GM15510 (cell line): ENCODE measurements around the gene SYTL2.

Experiments used
- POLR2A ChIP-seq: IDR thresholded peaks from 3 replicates; pipeline ENCODE4 v1.6.1; 2011; ENCODE audit warnings: borderline replicate concordance; ENCODE audit not compliant: insufficient read length; ENCODE audit errors: extremely low read depth

The SYTL2 gene

GRCh38 chr11:85710917-85711316, 100.0 kb downstream of the SYTL2 start:
- TF ChIP-seq POLR2A, result no peak

GRCh38 chr11:85709941-85710702, 100.8 kb downstream of the SYTL2 start:
- no peak for TF ChIP-seq POLR2A

- TF ChIP-seq POLR2A, result no peak
Observed at GRCh38 chr11:85705800-85706199, 105.1 kb downstream of the SYTL2 start.

- TF ChIP-seq POLR2A, result no peak
Observed at GRCh38 chr11:85704967-85705366, 106.0 kb downstream of the SYTL2 start.

- TF ChIP-seq POLR2A, result no peak
Observed at GRCh38 chr11:85699957-85700741, 110.8 kb downstream of the SYTL2 start.

- TF ChIP-seq POLR2A, result no peak
Observed at GRCh38 chr11:85698195-85698594, 112.7 kb downstream of the SYTL2 start.

GRCh38 chr11:85697747-85698146, 113.2 kb downstream of the SYTL2 start:
- no peak for TF ChIP-seq POLR2A

GRCh38 chr11:85695546-85695945, 115.4 kb downstream of the SYTL2 start:
- TF ChIP-seq POLR2A, result no peak

GRCh38 chr11:85694385-85694980, 116.5 kb downstream of the SYTL2 start:
- TF ChIP-seq POLR2A, result no peak

- TF ChIP-seq POLR2A, result no peak
Observed at GRCh38 chr11:85685820-85686459, 125.0 kb downstream of the SYTL2 start, which contains the start of gene CCDC89. TSS of gene CCDC89 (minus strand) at chr11:85686195. CDS start at chr11:85686130, 65 bp downstream.

- TF ChIP-seq POLR2A, result no peak
Observed at GRCh38 chr11:85685125-85685819, 125.7 kb downstream of the SYTL2 start.

- no peak for TF ChIP-seq POLR2A
Observed at GRCh38 chr11:85682330-85683305, 128.3 kb downstream of the SYTL2 start.

- TF ChIP-seq POLR2A, result no peak
Observed at GRCh38 chr11:85680897-85681296, 130.0 kb downstream of the SYTL2 start.

GRCh38 chr11:85679576-85679975, 131.4 kb downstream of the SYTL2 start:
- TF ChIP-seq POLR2A, result no peak

GRCh38 chr11:85673393-85673792, 137.5 kb downstream of the SYTL2 start:
- TF ChIP-seq POLR2A, result no peak
